ENCODE results near the gene IL37. TPM values are rescaled to one million over a fixed set of nuclear protein-coding genes. Genes with fewer than 3 reads are reported as not detected.

Gene IL37
- polyA plus RNA-seq, 1 donor from 2014 or later: not detected

- Histone ChIP-seq H3K36me3 (ENCODE audit: insufficient read depth, low read length) (no peaks in the 10 kb centered on the region), H3F3A (ENCODE audit: insufficient read depth, low read length, poor library complexity, severe bottlenecking) (no peaks in the 10 kb centered on the region), H3K9me2 (ENCODE audit: insufficient read depth, low read length) (no peaks in the 10 kb centered on the region), H3K79me2 (replicated peaks; ENCODE audit: insufficient read depth, low read length) (no peaks in the 10 kb centered on the region), H3K9ac (ENCODE audit: low read length) (no peak overlapping the region), H3K4me2 (ENCODE audit: low read length) (no peak overlapping the region), H3K4me3 (ENCODE audit: low read length) (no peak overlapping the region), H3K27ac (ENCODE audit: low read length) (no peak overlapping the region), H4K20me1 (ENCODE audit: insufficient read depth) (no peaks in the 10 kb centered on the region), H3K9me3 (ENCODE audit: low read length) (no peaks in the 10 kb centered on the region), H2AFZ (ENCODE audit: low read depth, low read length) (no peak overlapping the region), H3K27me3 (ENCODE audit: insufficient read depth, low read depth, low read length) (no peaks in the 10 kb centered on the region)
- TF ChIP-seq CTCF (IDR thresholded peaks at IDR 0.05; ENCODE audit: poor library complexity, severe bottlenecking) (no peak), MXI1 (conservative IDR thresholded peaks at IDR 0.05; ENCODE audit: poor library complexity, severe bottlenecking) (no peak), REST (IDR thresholded peaks at IDR 0.05; ENCODE audit: borderline replicate concordance) (no peak), EP300 (conservative IDR thresholded peaks at IDR 0.05; ENCODE audit: poor library complexity, severe bottlenecking) (no peak), POLR2AphosphoS5 (IDR thresholded peaks at IDR 0.05) (no peak), SMC3 (conservative IDR thresholded peaks at IDR 0.05; ENCODE audit: poor library complexity) (no peak), EZH2 (IDR thresholded peaks at IDR 0.05; ENCODE audit: borderline replicate concordance, insufficient read depth, low read length, poor library complexity, severe bottlenecking) (no peak), TAF1 (IDR thresholded peaks at IDR 0.05; ENCODE audit: low read depth) (no peak), RAD21 (conservative IDR thresholded peaks at IDR 0.05) (no peak)
Measured at GRCh38 chr2:112916625-112917247, 5.8 kb downstream of the IL37 start.

- Histone ChIP-seq H3K27me3 (ENCODE audit: insufficient read depth, low read depth, low read length) (no peaks in the 10 kb centered on the region), H3K9me3 (ENCODE audit: low read length) (no peaks in the 10 kb centered on the region), H4K20me1 (ENCODE audit: insufficient read depth) (no peaks in the 10 kb centered on the region), H3K9me2 (ENCODE audit: insufficient read depth, low read length) (no peaks in the 10 kb centered on the region), H3K36me3 (ENCODE audit: insufficient read depth, low read length) (no peaks in the 10 kb centered on the region), H3K79me2 (replicated peaks; ENCODE audit: insufficient read depth, low read length) (no peaks in the 10 kb centered on the region), H3F3A (ENCODE audit: insufficient read depth, low read length, poor library complexity, severe bottlenecking) (no peaks in the 10 kb centered on the region), H3K9ac (ENCODE audit: low read length) (no peak overlapping the region), H2AFZ (ENCODE audit: low read depth, low read length) (no peak overlapping the region), H3K4me2 (ENCODE audit: low read length) (no peak overlapping the region), H3K27ac (ENCODE audit: low read length) (no peak overlapping the region), H3K4me3 (ENCODE audit: low read length) (no peak overlapping the region)
- TF ChIP-seq POLR2AphosphoS5 (IDR thresholded peaks at IDR 0.05) (no peak), EZH2 (IDR thresholded peaks at IDR 0.05; ENCODE audit: borderline replicate concordance, insufficient read depth, low read length, poor library complexity, severe bottlenecking) (no peak), CTCF (IDR thresholded peaks at IDR 0.05; ENCODE audit: poor library complexity, severe bottlenecking) (no peak), MXI1 (conservative IDR thresholded peaks at IDR 0.05; ENCODE audit: poor library complexity, severe bottlenecking) (no peak), RAD21 (conservative IDR thresholded peaks at IDR 0.05) (no peak), EP300 (conservative IDR thresholded peaks at IDR 0.05; ENCODE audit: poor library complexity, severe bottlenecking) (no peak), TAF1 (IDR thresholded peaks at IDR 0.05; ENCODE audit: low read depth) (no peak), REST (IDR thresholded peaks at IDR 0.05; ENCODE audit: borderline replicate concordance) (no peak), SMC3 (conservative IDR thresholded peaks at IDR 0.05; ENCODE audit: poor library complexity) (no peak)
Measured at GRCh38 chr2:112917856-112918255, 6.9 kb downstream of the IL37 start.

Data from neural cell (in vitro differentiated cells).